Omental fat pad (tissue), 4 donors: ENCODE measurements around the gene ATP11A. TPM values are rescaled to one million over a fixed set of nuclear protein-coding genes. Genes with fewer than 3 reads are reported as not detected.

Source experiments
- ATAC-seq: fragments of 150-250 bp; one replicate; pipeline ENCODE4 v1.9.1; 2016; ENCODE audit warnings: mild to moderate bottlenecking, moderate library complexity; ENCODE audit not compliant: low FRiP score
- DNase-seq: peaks from one replicate; pipeline ENCODE4 v3.0.0-alpha.2; 2019; ENCODE audit warnings: low spot score
- total RNA-seq, 4 donors: library from RNA; depleted of rRNA; stranded (reverse); fragments of >200 nt; gene quantifications; one replicate each; pipeline ENCODE4 v1.1.0, GENCODE V29; 2016
- TF ChIP-seq, protein P1 (sequence below), 3 donors: fragments of 450-650 bp; IDR thresholded peaks; one replicate each; pipeline ENCODE4 v1.5.1; 2016 to 2017; ENCODE audit warnings: antibody characterized with exemption in 3 of 3, mild to moderate bottlenecking in 3 of 3, moderate library complexity in 2 of 3

Gene ATP11A
- total RNA-seq, 4 donors from 2014 or later, result 32.8 to 61.4 (median 45.7) TPM

DNA sequence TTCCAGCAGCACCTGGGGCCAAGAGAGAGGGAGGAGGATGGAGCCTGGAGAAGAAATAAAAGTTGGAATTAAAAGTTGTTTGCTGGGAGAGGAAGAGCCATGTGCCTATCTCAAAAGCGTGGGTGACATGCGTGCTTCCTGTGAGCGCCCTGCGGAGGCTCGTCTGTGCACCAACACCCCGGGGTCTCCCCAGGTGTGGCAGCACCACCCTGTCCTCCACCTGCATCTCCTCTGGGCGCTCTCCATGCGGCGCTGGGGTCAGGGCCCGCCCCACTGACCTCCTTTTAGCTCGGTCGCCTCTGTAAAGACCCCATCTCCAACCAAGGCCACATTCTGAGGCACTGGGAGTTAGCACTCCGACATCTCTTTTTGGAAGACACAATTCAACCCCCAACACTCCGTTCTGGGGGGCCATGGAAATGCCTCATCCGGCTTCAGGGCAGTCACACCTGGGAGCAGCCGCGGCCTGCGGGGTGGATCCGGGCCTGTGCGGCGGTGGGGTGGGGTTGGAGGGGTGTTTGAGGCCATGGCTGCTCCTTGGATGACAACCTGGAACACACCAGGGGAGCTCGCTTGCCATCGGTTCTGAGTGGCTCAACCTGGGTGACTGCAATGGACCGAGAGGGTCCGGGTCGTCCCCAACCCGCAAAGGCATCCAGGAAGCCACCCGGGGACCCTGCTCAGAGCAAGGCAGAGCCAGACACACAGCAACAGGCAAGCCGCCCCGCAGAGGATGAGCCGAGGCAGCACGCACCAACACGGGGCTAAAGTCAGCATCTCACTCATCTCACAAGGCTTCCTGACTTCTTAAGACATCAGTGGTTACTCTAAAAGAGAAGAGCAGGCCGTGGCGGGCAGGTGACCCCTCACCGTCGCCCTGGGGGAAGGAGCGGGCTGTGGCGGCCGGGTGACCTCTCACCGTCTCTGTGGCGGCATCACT is 199.8 kb downstream of the ATP11A start:
- DNase-seq (no peak), ATAC-seq (no peak)
- TF ChIP-seq, protein P1, sequence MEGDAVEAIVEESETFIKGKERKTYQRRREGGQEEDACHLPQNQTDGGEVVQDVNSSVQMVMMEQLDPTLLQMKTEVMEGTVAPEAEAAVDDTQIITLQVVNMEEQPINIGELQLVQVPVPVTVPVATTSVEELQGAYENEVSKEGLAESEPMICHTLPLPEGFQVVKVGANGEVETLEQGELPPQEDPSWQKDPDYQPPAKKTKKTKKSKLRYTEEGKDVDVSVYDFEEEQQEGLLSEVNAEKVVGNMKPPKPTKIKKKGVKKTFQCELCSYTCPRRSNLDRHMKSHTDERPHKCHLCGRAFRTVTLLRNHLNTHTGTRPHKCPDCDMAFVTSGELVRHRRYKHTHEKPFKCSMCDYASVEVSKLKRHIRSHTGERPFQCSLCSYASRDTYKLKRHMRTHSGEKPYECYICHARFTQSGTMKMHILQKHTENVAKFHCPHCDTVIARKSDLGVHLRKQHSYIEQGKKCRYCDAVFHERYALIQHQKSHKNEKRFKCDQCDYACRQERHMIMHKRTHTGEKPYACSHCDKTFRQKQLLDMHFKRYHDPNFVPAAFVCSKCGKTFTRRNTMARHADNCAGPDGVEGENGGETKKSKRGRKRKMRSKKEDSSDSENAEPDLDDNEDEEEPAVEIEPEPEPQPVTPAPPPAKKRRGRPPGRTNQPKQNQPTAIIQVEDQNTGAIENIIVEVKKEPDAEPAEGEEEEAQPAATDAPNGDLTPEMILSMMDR (IDR thresholded peaks at IDR 0.05), result no peak

DNA sequence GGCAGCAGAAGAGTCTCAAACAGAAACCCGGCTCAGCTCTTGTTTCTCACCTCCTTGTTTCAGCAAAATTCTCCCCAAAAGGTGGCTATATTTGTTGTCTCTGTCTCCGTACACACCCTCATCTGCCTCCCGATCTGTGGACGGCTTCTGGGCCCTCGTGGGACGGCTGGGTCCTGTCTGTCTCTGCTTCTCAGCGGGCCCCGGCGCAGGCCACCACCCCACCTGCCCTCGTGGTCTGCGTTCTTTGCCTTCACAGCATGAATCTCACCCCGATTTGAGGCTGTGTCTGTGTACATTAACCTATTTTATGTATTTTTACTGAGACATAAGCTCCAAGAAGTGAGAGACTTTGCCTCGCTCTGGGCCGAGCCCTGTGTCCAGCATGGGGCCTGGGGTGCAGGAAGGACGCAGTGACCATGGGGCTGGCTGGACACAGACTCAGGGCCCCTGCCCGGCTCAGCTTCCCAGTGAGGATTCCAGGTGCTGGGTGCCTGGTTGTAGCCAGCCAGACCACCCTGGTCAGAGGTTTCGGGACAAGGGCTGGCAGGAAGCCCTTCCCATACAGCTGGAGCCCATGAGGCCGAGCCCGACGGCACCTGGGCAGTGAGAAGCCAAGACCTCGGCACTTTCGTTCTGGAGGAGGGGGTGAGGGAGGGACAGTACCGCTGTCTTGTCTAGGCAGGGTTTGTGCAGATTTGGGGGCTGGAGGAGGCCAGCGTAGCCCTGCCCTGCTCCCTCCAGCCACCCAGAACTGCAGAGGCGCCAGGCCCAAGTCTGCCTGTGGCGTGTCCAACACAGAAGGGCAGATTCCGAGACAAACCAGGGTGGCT is 200.7 kb downstream of the ATP11A start:
- ATAC-seq, result no peak
- DNase-seq, result no peak
- TF ChIP-seq, protein P1 (IDR thresholded peaks at IDR 0.05), result no peak

DNA sequence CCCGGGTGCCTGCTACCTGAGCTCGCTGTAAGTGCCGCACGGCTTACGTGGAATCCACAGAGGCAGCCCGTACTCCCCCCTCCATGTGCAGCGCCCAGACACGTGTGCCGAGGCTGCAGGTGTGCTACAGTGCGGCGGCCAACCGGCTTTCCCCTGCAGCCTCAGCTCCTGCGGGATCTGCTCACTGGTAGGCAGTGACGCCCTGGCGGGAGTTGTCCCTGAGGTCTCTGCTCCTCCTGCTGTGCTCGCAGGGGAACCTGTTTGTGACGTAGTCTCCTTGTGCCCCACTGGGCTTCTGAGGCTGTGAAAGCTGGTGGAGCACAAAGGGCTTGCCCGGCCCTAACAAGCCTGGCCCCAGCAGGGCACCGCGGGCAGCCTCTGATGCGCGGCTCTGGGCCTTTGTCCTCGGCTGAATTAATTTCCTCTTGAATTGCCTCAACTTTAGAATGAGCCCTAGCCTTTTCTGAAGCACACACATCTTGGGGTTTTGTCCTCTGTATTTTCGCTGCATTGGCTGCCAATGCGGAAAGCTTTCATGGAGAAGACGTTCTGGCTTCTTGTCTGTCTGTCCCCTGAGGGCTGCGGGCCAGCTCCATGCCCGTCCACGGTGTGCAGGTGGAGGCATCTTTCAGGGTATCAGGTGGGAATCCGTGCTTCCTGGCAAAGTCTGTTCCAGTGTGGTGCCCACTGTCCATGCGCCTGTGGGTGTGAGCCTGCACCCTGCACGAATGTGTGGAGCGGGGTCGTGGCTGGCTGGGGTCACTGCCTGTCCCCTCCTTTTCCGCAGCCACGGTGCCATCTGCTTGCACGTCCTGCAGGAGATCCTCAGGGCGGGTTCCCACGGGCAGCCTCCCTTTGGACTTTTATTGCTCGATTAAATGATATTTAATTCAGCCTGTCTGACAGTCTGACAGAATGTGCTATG is 201.9 kb downstream of the ATP11A start:
- no peak for DNase-seq
- no peak for ATAC-seq
- TF ChIP-seq, protein P1 (IDR thresholded peaks at IDR 0.05), result no peak

DNA sequence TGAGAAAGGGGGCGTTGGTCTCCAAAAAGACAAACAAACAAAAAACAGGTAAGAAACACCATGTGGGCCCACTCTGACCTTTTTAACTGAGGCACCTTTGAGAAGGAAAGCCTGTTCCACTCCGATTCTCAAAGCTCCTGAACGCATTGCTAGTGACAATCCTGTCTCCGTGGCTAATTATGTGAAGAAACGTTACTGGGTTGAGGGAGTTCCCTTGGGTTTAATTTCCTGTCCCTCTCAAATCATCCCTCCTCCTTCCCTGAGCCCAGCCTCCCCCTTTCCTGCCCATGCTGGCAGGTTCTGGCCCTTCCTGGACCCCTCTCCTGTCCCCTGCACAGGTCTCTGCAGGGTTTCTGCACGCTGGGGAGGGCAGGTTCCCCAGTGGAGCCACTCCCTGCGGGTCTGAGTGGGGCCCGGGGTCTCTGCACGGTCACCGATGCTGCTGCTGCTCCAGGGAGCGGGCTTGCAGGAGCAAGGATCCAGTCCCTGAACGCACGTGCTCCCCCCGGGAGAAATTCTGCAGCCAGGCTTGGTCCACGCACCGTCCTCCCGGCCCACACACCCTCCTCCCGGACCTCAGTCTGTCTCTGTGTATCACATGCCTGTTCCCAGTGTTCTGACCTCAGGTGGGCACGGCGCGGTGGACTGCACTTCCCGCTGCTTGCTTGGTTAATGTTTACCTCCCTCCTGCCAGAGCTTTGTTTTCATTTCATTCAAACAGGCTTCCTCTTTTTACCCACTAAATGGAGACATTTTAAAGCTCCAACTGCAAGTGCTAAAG is 202.8 kb downstream of the ATP11A start:
- ATAC-seq (no peak), DNase-seq (no peak)
- TF ChIP-seq, protein P1 (IDR thresholded peaks at IDR 0.05), result no peak

DNA sequence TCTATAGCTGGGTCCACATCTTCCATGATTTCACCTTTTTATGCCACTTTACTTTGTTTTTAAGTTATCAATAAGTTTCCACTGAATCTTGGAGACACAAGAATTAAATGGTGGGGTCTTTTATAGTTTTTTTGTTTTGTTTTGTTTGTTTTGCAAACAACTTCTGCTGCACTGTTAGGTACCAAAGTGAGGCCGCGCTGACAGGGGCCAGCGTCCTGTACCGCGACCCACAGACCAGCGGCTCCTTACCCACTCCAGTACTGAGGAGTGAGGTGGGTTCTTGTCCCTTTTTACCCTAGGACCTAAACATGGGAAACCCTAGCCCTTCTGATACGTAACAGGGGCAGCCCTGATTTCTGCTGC is 203.3 kb downstream of the ATP11A start:
- ATAC-seq, result no peak
- TF ChIP-seq, protein P1 (IDR thresholded peaks at IDR 0.05), result no peak
- no peak for DNase-seq
